PC-9 (cell line): ENCODE measurements around the gene SNX25.

Source experiments
- EZH2 ChIP-seq: fragments of 200-600 bp; sonication (generic); IDR thresholded peaks from 2 replicates; pipeline ENCODE4 v1.8.0; 2017; ENCODE audit warnings: antibody characterized with exemption, low read depth
- TF ChIP-seq, protein P1 (sequence below): fragments of 200-600 bp; sonication (generic); conservative IDR thresholded peaks from 2 replicates; pipeline ENCODE4 v1.6.1; 2017; ENCODE audit warnings: mixed run types, antibody characterized with exemption, mild to moderate bottlenecking, moderate library complexity

DNA sequence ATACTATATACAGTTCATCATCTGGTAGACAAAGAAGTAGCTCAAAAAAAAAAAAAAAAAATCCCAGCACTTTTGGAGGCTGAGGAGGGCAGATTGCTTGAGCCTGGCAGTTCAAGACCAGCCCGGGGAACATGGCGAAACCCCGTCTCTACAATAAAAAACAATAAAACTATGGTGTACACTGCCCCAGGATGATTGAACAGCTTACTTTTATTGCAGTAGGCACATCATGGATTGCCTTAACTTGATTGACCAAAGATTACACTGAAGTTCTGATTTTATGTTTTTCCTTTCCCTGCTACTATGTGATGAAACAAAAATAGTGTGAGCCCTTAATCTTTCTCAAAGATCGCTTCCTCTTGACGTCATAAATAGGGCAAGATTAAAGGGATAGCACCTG, 60.6 kb downstream of the SNX25 start:
- TF ChIP-seq, protein P1, sequence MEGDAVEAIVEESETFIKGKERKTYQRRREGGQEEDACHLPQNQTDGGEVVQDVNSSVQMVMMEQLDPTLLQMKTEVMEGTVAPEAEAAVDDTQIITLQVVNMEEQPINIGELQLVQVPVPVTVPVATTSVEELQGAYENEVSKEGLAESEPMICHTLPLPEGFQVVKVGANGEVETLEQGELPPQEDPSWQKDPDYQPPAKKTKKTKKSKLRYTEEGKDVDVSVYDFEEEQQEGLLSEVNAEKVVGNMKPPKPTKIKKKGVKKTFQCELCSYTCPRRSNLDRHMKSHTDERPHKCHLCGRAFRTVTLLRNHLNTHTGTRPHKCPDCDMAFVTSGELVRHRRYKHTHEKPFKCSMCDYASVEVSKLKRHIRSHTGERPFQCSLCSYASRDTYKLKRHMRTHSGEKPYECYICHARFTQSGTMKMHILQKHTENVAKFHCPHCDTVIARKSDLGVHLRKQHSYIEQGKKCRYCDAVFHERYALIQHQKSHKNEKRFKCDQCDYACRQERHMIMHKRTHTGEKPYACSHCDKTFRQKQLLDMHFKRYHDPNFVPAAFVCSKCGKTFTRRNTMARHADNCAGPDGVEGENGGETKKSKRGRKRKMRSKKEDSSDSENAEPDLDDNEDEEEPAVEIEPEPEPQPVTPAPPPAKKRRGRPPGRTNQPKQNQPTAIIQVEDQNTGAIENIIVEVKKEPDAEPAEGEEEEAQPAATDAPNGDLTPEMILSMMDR, result no peak
- no peak for TF ChIP-seq EZH2
